ENCODE data around the gene C2orf76.

- TF ChIP-seq NFIC (IDR thresholded peaks at IDR 0.05; ENCODE audit: borderline replicate concordance) (no peak), RAD21 (IDR thresholded peaks at IDR 0.05; ENCODE audit: low read length) (no peak), MXI1 (IDR thresholded peaks at IDR 0.05; ENCODE audit: low read depth, low read length) (no peak)
- TF ChIP-seq, protein P1, sequence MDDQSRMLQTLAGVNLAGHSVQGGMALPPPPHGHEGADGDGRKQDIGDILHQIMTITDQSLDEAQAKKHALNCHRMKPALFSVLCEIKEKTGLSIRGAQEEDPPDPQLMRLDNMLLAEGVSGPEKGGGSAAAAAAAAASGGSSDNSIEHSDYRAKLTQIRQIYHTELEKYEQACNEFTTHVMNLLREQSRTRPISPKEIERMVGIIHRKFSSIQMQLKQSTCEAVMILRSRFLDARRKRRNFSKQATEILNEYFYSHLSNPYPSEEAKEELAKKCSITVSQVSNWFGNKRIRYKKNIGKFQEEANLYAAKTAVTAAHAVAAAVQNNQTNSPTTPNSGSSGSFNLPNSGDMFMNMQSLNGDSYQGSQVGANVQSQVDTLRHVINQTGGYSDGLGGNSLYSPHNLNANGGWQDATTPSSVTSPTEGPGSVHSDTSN (IDR thresholded peaks at IDR 0.05), result no peak
Observed at GRCh38 chr2:119339562-119339923, 27.1 kb downstream of the C2orf76 start.
